Esophagus muscularis mucosa (tissue), 4 donors: Measurements from ENCODE around the gene KMT2D. TPM values are rescaled to one million over a fixed set of nuclear protein-coding genes. Genes with fewer than 3 reads are reported as not detected.

ENCODE experiments used
- DNase-seq: peaks from one replicate; pipeline ENCODE4 v3.0.0-alpha.2; 2017; ENCODE audit errors: extremely low spot score
- H3K27ac ChIP-seq, 4 donors: fragments of 200-600 bp; sonication (generic); replicated peaks in 1 of 4; 1 replicate in 3 of 4; 2 replicates in 1 of 4; pipeline ENCODE4 v1.5.1; 2016 to 2019; ENCODE audit warnings: mild to moderate bottlenecking in 1 of 4
- H3K27me3 ChIP-seq, 4 donors: fragments of 200-600 bp; sonication (generic); one replicate each; pipeline versions ENCODE4 v1.5.1 to v1.6.0; 2016 to 2019
- H3K36me3 ChIP-seq, 4 donors: fragments of 200-600 bp; sonication (generic); one replicate each; pipeline ENCODE4 v1.5.1; 2016 to 2019
- H3K4me1 ChIP-seq, 4 donors: fragments of 200-600 bp; sonication (generic); one replicate each; pipeline ENCODE4 v1.5.1; 2016 to 2019
- H3K4me3 ChIP-seq, 4 donors: fragments of 200-600 bp; sonication (generic); 1 replicate in 2 of 4; 2 replicates in 2 of 4; pipeline ENCODE4 v1.5.1; 2016 to 2019; ENCODE audit warnings: mild to moderate bottlenecking in 4 of 4, moderate library complexity in 1 of 4
- H3K9me3 ChIP-seq, 4 donors: fragments of 200-600 bp; sonication (generic); 1 replicate in 3 of 4; 2 replicates in 1 of 4; pipeline ENCODE4 v1.5.1; 2016 to 2019
- CTCF ChIP-seq, 3 experiments: fragments of 200-600 bp in 2 of 3; fragments of 450-650 bp in 1 of 3; sonication (generic) in 2 of 3; IDR thresholded peaks; one replicate each; pipeline ENCODE4 v1.5.1; 2017 to 2019; ENCODE audit warnings: antibody characterized with exemption in 3 of 3, mild to moderate bottlenecking in 2 of 3, moderate library complexity in 1 of 3
- EP300 ChIP-seq: sonication (generic); formaldehyde crosslinking; IDR thresholded peaks from one replicate; pipeline ENCODE4 v1.6.1; 2017; ENCODE audit warnings: antibody characterized with exemption
- POLR2A ChIP-seq: fragments of 450-650 bp; IDR thresholded peaks from one replicate; pipeline ENCODE4 v1.6.1; 2017; ENCODE audit warnings: antibody characterized with exemption, moderate library complexity, mild to moderate bottlenecking, low read depth
- POLR2AphosphoS5 ChIP-seq, 2 donors: sonication (generic); formaldehyde crosslinking; IDR thresholded peaks; one replicate each; pipeline ENCODE4 v1.6.1; 2017; ENCODE audit warnings: antibody characterized with exemption in 2 of 2
- WGBS: methylation state at CpG from one replicate; pipeline ENCODE4 v1.1.5; 2018; 5-methylcytosine and 5-hydroxymethylcytosine counted together
- intact Hi-C: fragments of 100-400 bp; cut with DNase I; formaldehyde crosslinking; loops from one replicate; pipeline ENCODE4 v1.15.1; 2023
- total RNA-seq, 4 donors: library from RNA; depleted of rRNA; stranded (reverse); fragments of >200 nt; gene quantifications; one replicate each; pipeline versions ENCODE4 v1.1.0 to v1.2.1, GENCODE V29; 2016

KMT2D gene
- total RNA-seq, 4 donors from 2014 or later = 47.2 to 85.2 (median 76.2) TPM

GRCh38 chr12:49041036-49041880 is 19.3 kb downstream of the KMT2D start:
- Histone ChIP-seq H3K27me3 (no peaks in the 10 kb centered on the region), H3K4me1 (no peaks in the 10 kb centered on the region), H3K36me3 (peaks cover 84 to 99% (median 99%) of the 10 kb centered on the region in 4 donors), H3K9me3 (no peaks in the 10 kb centered on the region), H3K4me3 (no peak overlapping the region), H3K27ac (no peak overlapping the region)
- intact Hi-C loops = no loop called here
- no peak for DNase-seq
- TF ChIP-seq EP300 (no peak), POLR2A (no peak), CTCF (IDR thresholded peaks at IDR 0.05) (no peak), POLR2AphosphoS5 (IDR thresholded peaks at IDR 0.05) (no peak)
- 93% methylated on average over 24 of the region's 31 CpGs for WGBS

- Histone ChIP-seq H3K4me1 (no peaks in the 10 kb centered on the region), H3K27me3 (no peaks in the 10 kb centered on the region), H3K9me3 (no peaks in the 10 kb centered on the region), H3K4me3 (no peak overlapping the region), H3K36me3 (peaks cover 76 to 99% (median 92%) of the 10 kb centered on the region in 4 donors), H3K27ac (no peak overlapping the region)
- TF ChIP-seq EP300 (no peak), POLR2A (no peak), CTCF (IDR thresholded peaks at IDR 0.05) (no peak), POLR2AphosphoS5 (IDR thresholded peaks at IDR 0.05) (no peak)
- no peak for DNase-seq
- 88% methylated on average over 14 of the region's 14 CpGs for WGBS
- intact Hi-C loops = no loop called here
Measured at GRCh38 chr12:49040364-49040855, 20.2 kb downstream of the KMT2D start.

GRCh38 chr12:49039421-49040363 is 20.9 kb downstream of the KMT2D start:
- peaks cover 71 to 99% (median 92%) of the 10 kb centered on the region in 4 donors for H3K36me3 ChIP-seq
- intact Hi-C loops = no loop called here

More at GRCh38 chr12:49039421-49040363, 20.9 kb downstream of the KMT2D start:
- DNase-seq = no peak
- no peaks in the 10 kb centered on the region for H3K27me3 ChIP-seq
- H3K9me3 ChIP-seq = no peaks in the 10 kb centered on the region
- H3K4me3 ChIP-seq = no peak overlapping the region
- no peaks in the 10 kb centered on the region for H3K4me1 ChIP-seq
- TF ChIP-seq EP300 (no peak), CTCF (IDR thresholded peaks at IDR 0.05) (no peak), POLR2A (no peak), POLR2AphosphoS5 (IDR thresholded peaks at IDR 0.05) (no peak)
- no peak overlapping the region for H3K27ac ChIP-seq
- 85% methylated on average over 27 of the region's 30 CpGs for WGBS
